ENCODE measurements around the gene SGCE.

DNA sequence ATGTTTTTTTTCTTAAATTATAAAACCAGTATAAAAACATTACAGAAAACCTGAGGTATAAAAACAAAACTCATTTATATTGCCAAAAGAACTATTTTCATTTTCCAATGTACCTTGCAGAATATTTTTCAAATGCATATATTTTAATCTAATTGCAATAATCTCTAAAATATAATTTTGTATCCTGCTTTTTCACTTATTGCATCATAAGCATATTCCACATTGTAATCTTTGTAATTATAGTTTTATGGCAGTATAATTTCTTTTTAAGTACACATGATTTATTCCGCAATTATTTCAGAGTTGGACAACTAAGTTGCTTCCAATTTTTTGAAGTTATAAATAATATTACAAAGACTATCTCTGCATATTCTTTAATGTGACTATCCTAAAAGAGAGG, 43.7 kb downstream of the SGCE start:
- TF ChIP-seq CTCF (IDR thresholded peaks at IDR 0.05) = no peak
- no peak for TF ChIP-seq POLR2A (IDR thresholded peaks at IDR 0.05)

Data from testis (tissue), 2 donors.